HAP-1 (cell line): ENCODE data around the gene DGCR6L.
"Not testable (repeated sequence)": the region's sequence is repeated elsewhere in the genome, so short reads cannot be mapped to it uniquely, and the experiment has no call there.

Experiments used
- DNase-seq, 2 experiments: peaks; one replicate each; pipeline ENCODE4 v3.0.0-alpha.2; 2016 to 2020; ENCODE audit warnings: low spot score in 2 of 2
- H3K27me3 ChIP-seq: fragments of 250-450 bp; sonication (Bioruptor Pico); 2 replicates; pipeline ENCODE4 v1.5.1; 2020; ENCODE audit warnings: low read depth, mild to moderate bottlenecking, moderate library complexity
- H3K36me3 ChIP-seq: fragments of 250-450 bp; sonication (Bioruptor Pico); replicated peaks from 2 replicates; pipeline ENCODE4 v1.5.1; 2020; ENCODE audit warnings: mild to moderate bottlenecking
- H3K4me1 ChIP-seq: fragments of 250-450 bp; sonication (Bioruptor Pico); 2 replicates; pipeline ENCODE4 v1.5.1; 2020; ENCODE audit warnings: mild to moderate bottlenecking
- H3K4me3 ChIP-seq: fragments of 250-450 bp; sonication (Bioruptor Pico); 2 replicates; pipeline ENCODE4 v1.5.1; 2020; ENCODE audit warnings: mild to moderate bottlenecking, moderate library complexity
- H3K9me3 ChIP-seq: fragments of 250-450 bp; sonication (Bioruptor Pico); 2 replicates; pipeline ENCODE4 v1.5.1; 2020; ENCODE audit warnings: mild to moderate bottlenecking, moderate library complexity
- in situ Hi-C: fragments of 300-500 bp; cut with MboI; formaldehyde crosslinking; loops from 3 replicates; pipeline ENCODE4 v1.14.3; 2020; ENCODE audit warnings: low sequenced_read_pairs, inconsistent platforms, mixed read lengths

DGCR6L gene

DNA sequence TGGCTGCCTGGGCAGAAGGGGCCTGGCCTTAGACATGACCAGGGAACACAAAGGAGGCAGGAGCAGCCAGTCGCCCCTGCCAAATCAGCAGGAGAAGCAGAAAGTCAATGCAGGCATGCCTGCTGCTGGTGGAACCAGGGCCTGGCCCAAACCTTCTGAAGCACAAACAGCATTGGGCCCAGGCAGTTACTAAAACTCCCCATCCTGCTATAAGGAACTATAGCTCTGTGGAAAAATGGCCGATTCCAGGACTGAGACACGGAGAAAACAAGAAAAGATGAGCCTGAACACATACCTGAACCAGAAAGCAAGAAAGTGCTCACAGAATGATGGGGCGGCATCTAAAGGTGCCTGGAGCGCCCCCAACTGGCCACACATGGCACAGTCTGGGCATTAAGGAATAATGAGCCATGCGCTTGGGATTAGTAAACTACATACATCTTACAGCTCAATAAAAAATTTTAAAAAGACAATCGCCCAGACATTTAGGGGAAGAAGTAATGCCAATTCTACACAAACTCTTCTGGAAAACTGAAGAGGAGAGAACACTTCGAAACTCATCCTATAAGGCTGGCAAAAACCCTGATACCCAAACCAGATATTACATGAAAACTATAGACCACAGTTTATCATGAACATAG, 2.3 kb downstream of the DGCR6L start:
- H3K27me3 ChIP-seq, H3K36me3 ChIP-seq, H3K9me3 ChIP-seq, H3K4me3 ChIP-seq, in situ Hi-C loops: not testable (repeated sequence)
- H3K4me1 ChIP-seq, result peaks cover 11% of the 10 kb centered on the region
- peak in 1 of 2 experiments; percentile 54 for DNase-seq

DNA sequence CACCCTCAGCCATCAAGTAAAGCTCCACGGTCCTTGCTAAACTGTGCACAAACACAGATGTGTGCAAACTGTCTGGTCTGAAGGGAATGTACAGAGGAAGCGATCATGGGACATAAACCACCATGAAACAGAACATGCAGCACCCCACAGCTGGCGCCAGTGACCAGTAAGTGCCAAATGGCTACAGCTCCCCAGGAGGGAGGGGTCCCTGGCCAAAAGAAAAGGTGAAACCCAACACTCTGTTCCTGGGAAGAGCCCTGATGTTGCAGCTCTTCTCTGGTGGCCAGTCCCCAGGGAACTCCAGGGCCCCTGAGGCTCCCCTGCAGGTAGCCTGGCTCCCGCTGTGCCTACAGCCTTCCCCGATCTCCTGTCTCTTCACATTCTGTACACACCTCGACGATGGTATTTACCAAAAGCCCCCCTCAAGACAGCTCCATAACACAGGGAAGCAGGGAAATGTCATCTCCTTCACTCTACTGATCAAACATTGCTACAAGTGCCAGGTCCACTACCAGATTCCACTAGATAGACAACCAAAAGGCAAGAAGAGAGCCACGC, 2.9 kb downstream of the DGCR6L start:
- DNase-seq, result no peak
- in situ Hi-C loops, result no loop called here
- peaks cover 11% of the 10 kb centered on the region for H3K4me1 ChIP-seq
- H3K27me3 ChIP-seq, result no peaks in the 10 kb centered on the region
- H3K4me3 ChIP-seq, result no peak overlapping the region
- no peaks in the 10 kb centered on the region for H3K9me3 ChIP-seq
- no peaks in the 10 kb centered on the region for H3K36me3 ChIP-seq

DNA sequence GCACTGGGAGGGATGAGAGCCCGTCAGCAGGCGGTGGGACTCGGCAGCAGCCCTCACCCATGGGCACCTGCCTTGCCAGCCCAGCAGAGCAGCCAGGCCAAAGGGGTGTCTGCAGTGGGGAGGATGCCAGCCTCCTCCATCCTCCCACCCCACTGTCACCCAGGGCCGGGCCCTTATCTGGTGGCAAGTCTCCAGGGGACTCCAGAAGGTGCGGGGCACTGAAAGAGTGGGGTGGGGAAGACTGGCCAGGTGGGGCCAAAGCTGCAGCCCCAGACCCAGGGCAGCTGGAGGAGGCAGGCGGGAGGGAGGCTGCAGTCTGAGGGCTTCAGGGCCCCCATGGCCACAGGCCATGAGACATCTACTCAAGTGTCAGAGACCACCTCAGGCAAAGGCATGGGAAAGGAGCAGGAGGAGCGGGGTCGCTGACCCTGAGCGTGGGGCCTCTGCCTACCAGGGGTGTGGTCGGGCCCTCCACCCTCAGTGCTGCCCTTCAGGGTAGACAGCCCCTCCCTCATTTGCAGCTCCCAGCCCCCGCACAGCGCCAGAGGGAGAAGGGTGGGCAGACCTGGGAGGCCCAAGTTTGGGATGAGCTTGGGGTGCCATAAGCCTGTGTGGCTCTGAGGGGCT, 3.5 kb downstream of the DGCR6L start:
- Histone ChIP-seq H3K36me3 (no peaks in the 10 kb centered on the region), H3K27me3 (no peaks in the 10 kb centered on the region), H3K9me3 (no peaks in the 10 kb centered on the region), H3K4me1 (peaks cover 11% of the 10 kb centered on the region), H3K4me3 (no peak overlapping the region)
- DNase-seq, result no peak
- in situ Hi-C loops, result no loop called here

DNA sequence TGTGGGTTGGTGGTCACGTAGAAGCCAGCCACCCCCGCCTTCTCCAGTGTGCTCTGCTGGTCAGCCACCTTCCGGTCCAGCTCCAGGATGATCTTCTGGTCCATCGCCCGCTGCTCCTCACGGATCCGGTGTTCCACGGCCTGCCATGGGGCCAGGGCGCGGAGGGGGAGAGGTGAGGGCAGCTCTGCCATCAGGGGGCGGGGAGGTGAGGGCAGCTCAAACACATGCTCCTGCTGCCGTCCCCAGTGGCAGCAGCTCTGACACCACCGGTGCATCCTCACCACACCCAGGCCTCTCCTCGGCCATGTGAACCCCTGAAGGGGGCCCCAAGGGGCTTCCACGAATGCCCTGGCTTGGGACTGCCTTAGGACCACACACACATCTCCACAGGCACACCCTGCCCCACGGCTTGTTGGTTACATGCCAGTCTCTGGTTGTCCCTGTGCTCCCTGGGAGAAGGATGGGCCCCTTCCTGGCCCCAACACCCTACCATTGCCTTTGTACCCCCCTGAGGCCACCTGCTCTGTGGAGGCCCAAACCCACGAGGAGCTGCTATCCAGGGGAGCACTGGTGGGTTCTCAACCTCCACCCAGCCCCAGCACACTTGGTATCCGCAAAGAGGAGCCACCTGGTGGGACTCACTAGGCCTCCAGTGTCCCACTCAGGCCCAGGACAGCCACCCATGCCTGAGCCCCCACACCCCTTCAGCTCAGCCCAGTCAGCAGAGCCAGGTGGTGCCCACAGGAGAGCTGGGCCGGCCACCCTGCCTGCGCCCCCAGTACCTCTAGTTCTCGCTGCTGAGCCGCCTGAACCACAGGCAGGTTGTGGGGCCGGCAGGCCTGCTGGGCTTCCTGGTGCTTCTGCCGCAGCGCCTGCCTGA, 4.3 kb downstream of the DGCR6L start:
- in situ Hi-C loops, result no loop called here
- Histone ChIP-seq H3K4me3 (no peak overlapping the region), H3K4me1 (peaks cover 11% of the 10 kb centered on the region), H3K36me3 (no peaks in the 10 kb centered on the region), H3K9me3 (no peaks in the 10 kb centered on the region), H3K27me3 (no peaks in the 10 kb centered on the region)
- DNase-seq, result no peak

DNA sequence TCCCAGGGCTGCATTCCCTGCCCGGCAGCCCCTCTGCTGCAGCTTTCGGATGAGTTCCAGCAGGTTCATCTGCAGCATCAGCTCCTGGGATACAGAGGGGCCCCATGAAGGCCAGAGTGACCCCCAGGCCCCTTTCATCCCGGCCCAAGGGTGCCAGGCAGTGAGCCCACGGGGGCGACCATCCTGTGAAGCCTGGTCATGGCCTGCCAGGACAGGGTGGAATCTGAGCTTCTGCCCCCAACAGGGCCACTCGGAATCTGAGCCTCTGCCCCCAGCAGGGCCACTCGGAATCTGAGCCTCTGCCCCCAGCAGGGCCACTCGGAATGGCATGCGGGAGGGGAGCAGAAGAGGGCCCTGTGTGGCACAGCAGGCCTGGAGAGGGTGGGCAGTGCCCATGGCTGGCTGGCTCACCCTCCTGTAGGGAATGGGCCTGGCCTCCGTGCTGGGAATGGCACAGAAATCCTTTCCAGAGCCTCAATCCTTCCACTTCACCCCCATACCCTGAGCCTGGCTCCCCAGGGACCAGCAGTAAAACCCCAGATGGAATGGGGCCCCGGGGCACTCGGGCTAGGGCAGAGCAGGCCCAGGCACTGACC, 5.0 kb downstream of the DGCR6L start:
- H3K9me3 ChIP-seq, DNase-seq, H3K27me3 ChIP-seq, H3K4me3 ChIP-seq, in situ Hi-C loops, H3K36me3 ChIP-seq: not testable (repeated sequence)
- peaks cover 11% of the 10 kb centered on the region for H3K4me1 ChIP-seq

DNA sequence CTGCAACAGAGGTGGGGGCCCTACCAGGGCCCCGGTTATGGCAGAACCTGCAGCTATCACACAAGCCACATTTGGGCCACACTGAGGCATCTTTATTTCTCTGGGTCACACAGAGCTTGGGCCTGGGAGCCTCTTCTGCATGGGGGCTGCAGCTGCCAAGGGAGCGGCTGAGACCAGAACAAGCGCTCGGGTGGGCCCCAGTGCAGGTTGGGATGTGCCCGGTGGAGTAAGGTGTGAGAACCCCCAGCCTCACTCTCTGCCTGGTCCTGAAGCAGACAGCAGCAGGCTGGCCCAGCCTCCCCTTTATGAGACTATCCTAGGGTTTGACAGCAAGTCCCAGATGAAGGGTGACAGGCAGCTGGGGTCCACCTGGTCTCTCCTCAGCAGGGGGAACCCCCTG, 5.7 kb downstream of the DGCR6L start:
- H3K27me3 ChIP-seq, H3K36me3 ChIP-seq, H3K4me3 ChIP-seq, DNase-seq, in situ Hi-C loops, H3K9me3 ChIP-seq: not testable (repeated sequence)
- peaks cover 11% of the 10 kb centered on the region for H3K4me1 ChIP-seq

DNA sequence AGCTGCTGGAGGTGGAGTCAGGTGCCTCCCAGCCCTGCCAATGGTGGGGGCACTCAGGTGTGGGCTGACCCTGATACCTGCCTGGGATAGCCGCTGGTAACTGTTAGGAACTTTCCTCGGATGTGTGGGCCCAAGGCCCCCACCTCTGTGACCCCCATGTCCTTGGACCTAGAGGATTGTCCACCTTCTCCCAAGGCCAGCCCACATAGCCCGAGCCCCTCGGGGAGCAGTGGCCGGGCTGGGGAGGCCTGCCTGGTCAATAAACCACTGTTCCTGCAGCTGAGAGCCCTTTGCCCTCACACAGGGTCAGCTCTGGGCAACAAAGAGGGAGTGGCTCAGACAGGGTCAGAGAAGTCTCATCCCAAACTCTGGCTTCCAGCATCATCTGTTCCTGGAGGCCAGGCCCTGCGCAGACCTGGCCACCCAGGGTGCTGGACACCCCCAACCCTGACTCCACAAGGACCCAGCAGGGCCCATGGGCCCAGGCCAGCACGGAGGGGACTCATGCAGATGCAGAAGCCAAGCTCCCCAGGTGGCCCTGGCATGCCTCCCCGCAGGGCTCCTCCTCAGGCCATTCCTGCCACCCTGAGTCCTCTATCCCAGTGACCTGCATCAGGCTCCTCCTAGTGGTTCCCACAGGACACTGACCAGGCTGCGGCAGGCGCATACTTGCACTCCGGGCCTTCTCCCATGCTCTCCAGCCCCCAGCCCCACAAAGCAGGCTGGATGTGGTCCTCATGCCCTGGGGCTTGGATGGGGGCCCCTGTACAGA, 6.4 kb downstream of the DGCR6L start:
- H3K4me3 ChIP-seq, DNase-seq, H3K27me3 ChIP-seq, H3K36me3 ChIP-seq, in situ Hi-C loops, H3K9me3 ChIP-seq, H3K4me1 ChIP-seq: not testable (repeated sequence)

DNA sequence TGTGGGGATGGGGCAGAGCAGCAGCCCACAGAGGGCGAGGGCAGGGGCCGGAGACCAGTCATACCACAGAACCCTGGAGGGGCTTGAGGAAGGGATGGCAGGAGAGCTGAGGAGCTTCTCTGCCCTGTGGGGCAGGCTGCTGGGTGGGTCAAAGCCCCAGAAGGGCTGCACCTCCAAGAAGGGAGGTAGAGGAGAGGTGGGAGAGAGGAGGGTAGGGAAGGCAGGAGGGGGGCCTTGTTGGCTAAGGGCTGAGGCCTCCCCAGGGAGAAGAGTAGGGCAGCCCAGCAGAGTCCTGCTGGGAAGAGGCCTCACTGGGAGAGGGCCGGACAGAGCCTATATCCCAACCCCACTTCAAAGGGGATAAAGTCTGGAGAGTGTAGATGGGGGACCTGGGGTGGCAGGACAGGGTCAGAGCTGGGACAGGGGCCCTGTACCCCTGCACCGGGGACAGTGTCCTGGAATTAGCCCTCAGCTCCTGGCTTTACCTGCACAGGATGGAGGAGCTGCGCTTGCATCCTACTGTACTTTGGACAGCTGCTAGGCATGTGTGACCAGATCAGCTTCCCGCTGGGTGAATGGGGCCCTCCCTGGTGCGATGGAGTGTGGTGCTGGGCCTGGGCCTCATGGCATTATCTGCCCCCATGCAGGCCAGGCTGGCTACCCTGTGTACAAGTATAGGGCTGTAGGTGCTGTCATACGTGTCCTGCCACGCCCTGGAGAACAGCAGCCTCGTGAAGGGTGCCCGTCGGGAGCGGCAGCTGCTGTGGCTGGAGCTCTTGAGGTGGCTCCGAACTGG, 7.3 kb downstream of the DGCR6L start:
- Histone ChIP-seq H3K36me3 (no peaks in the 10 kb centered on the region), H3K9me3 (no peaks in the 10 kb centered on the region), H3K4me3 (no peak overlapping the region), H3K4me1 (no peaks in the 10 kb centered on the region), H3K27me3 (no peaks in the 10 kb centered on the region)
- in situ Hi-C loops, result no loop called here
- no peak for DNase-seq

DNA sequence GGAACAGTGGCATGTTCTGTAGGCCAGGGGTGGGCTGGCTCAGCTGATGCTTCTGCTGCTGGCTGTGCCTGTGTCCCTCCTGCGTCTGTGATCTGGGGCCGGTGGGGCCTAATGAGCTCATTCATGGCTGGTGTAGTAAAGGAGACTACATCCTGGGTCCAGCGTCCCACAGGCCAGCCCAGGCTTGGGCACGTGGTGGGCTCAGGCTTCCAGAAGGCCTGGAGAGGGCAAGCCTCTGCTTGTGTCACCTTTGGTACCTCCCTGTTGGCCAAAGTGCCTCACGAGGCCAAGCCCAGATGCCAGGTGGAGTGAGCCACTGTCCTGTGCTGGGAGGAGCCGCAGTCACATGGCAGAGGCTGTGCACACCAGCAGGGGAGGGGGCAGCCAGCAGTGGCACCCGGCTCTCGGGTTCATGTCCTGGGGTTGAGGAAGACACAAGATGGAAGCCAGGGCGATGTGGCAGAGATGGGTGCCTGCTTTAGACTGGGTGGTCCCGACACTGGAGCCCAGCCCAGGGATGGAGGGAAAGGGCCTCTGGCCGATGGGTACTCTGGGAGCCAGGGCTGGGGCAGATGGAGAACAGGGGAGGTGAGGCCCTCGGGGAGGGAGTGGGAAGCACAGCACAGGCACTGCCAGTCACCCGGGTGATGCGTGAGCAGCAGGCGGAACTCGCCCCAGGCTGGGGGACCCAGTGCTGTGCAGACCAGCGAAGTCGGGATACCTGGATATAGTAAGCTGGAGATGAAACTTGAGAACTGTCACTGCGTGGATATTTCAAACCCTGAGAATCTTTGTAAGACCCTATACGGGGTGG, 8.4 kb downstream of the DGCR6L start:
- H3K4me1 ChIP-seq, H3K4me3 ChIP-seq, H3K27me3 ChIP-seq, H3K9me3 ChIP-seq, H3K36me3 ChIP-seq, DNase-seq, in situ Hi-C loops: not testable (repeated sequence)

DNA sequence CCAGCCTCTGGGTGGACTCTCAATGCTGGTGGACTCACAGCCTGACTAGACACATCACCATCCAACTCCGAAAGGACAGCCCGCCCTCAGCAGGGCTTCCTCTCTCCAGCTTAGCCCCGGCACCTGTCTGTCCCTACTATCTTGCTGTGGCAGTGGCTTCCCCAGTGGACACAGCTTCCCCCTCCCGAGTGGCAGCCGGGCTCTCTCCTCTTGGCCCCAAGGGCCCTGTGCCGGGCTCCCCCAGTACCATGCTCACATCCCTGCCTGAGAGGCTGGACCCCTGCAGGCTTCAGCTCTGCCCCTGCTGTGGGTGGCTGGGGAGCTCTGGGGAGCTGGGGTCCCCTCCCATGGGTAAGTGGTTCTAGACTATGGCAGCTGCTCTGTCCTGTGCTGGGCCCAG, 9.1 kb downstream of the DGCR6L start:
- H3K4me1 ChIP-seq, H3K4me3 ChIP-seq, H3K27me3 ChIP-seq, DNase-seq, H3K9me3 ChIP-seq, in situ Hi-C loops, H3K36me3 ChIP-seq: not testable (repeated sequence)

DNA sequence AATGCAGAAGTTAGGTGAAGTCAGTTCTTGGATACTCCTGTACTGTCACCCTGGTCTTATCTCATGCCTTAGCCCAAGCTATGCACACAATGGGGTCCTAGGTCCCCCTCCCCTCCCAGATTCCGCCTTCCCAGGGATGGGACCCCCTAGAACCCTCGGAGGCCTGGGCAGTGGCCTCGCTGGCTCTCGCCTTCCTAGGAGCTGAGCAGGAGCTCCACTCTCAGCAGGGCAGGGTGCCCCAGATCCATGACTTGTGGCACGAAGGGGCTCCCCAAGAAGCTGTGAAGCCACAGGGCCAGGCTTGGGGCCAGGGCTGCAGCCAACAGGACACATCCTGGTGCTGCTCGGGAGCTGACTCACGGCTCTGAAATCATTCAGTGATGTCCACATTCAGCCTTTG, 9.7 kb downstream of the DGCR6L start:
- H3K4me1 ChIP-seq, H3K36me3 ChIP-seq, H3K9me3 ChIP-seq, H3K4me3 ChIP-seq, H3K27me3 ChIP-seq, in situ Hi-C loops: not testable (repeated sequence)
- peak in 1 of 2 experiments; percentile 5 for DNase-seq
